Fibroblast of pulmonary artery (primary cell): ENCODE results near the gene PRICKLE2.
A peak's percentile ranks its signal among the peaks of the same experiment; 100 is the strongest.

ENCODE experiments used
- DNase-seq: peaks from one replicate; pipeline ENCODE4 v3.0.0-alpha.2; 2010; ENCODE audit warnings: low read depth
- H3K4me3 ChIP-seq: replicated peaks from 2 replicates; pipeline ENCODE4 v1.5.1; 2011; ENCODE audit warnings: low read depth, mild to moderate bottlenecking, control low read depth, low read length, moderate library complexity
- CTCF ChIP-seq: IDR thresholded peaks from 2 replicates; pipeline ENCODE4 v1.5.1; 2011; ENCODE audit warnings: mild to moderate bottlenecking, control low read depth, low read length, inconsistent platforms; ENCODE audit errors: missing control alignments

Gene PRICKLE2

GRCh38 chr3:64267721-64268604 lies 42.7 kb upstream of the PRICKLE2 start:
- no peak for TF ChIP-seq CTCF
- DNase-seq, result peak; percentile 80
- peak overlapping the region; percentile 79 for H3K4me3 ChIP-seq

GRCh38 chr3:64266983-64267382 lies 41.7 kb upstream of the PRICKLE2 start:
- TF ChIP-seq CTCF, result no peak
- DNase-seq, result peak; percentile 42
- H3K4me3 ChIP-seq, result peak overlapping the region; percentile 79

- H3K4me3 ChIP-seq, result peak overlapping the region; percentile 79
- DNase-seq, result peak; percentile 88
- no peak for TF ChIP-seq CTCF
Measured at GRCh38 chr3:64266065-64266931, 41.0 kb upstream of the PRICKLE2 start.

GRCh38 chr3:64265646-64266045 lies 40.4 kb upstream of the PRICKLE2 start:
- peak overlapping the region; percentile 79 for H3K4me3 ChIP-seq
- no peak for TF ChIP-seq CTCF
- no peak for DNase-seq

- peak; percentile 47 for DNase-seq
- TF ChIP-seq CTCF, result no peak
- peak overlapping the region; percentile 79 for H3K4me3 ChIP-seq
Measured at GRCh38 chr3:64264501-64265109, 39.3 kb upstream of the PRICKLE2 start.

GRCh38 chr3:64262574-64263114 lies 37.4 kb upstream of the PRICKLE2 start:
- no peak for TF ChIP-seq CTCF
- no peak for DNase-seq
- H3K4me3 ChIP-seq, result no peak overlapping the region
